Activated T-cell treated with anti-CD3 and anti-CD28 coated beads, Interleukin-2, amount 50 U/mL, for 4 hours (primary cell): ENCODE data around the gene CREG1. TPM values are rescaled to one million over a fixed set of nuclear protein-coding genes. Genes with fewer than 3 reads are reported as not detected.
A peak's percentile ranks its signal among the peaks of the same experiment; 100 is the strongest.
"Not testable (repeated sequence)": the region's sequence is repeated elsewhere in the genome, so short reads cannot be mapped to it uniquely, and the experiment has no call there.

ENCODE experiments used
- ATAC-seq, 2 donors: fragments of 200-7000 bp; cut with Tn5 transposase; one replicate each; pipeline ENCODE4 v1.10.0; 2021
- DNase-seq: peaks from one replicate; pipeline ENCODE4 v3.0.0-alpha.2; 2020
- H3K27me3 Mint-ChIP-seq: one replicate; pipeline ENCODE4 v1.8.0; 2021; ENCODE audit warnings: low read depth, mixed read lengths
- H3K36me3 Mint-ChIP-seq: one replicate; pipeline ENCODE4 v1.8.0; 2022; ENCODE audit warnings: mixed read lengths; ENCODE audit not compliant: insufficient read depth
- H3K4me1 Mint-ChIP-seq: one replicate; pipeline ENCODE4 v1.8.0; 2021; ENCODE audit warnings: low read depth, mixed read lengths
- H3K4me3 Mint-ChIP-seq: one replicate; pipeline ENCODE4 v1.8.0; 2021; ENCODE audit warnings: mild to moderate bottlenecking, moderate library complexity, mixed read lengths
- H3K9me3 Mint-ChIP-seq: one replicate; pipeline ENCODE4 v1.8.0; 2021; ENCODE audit warnings: mixed read lengths
- total RNA-seq, 3 donors: library from RNA; stranded (reverse); gene quantifications; one replicate each; pipeline ENCODE4 v1.2.1, GENCODE V29; 2021

The CREG1 gene
- total RNA-seq, 3 donors from 2014 or later, result 12.5 to 14.5 (median 14.3) TPM

DNA sequence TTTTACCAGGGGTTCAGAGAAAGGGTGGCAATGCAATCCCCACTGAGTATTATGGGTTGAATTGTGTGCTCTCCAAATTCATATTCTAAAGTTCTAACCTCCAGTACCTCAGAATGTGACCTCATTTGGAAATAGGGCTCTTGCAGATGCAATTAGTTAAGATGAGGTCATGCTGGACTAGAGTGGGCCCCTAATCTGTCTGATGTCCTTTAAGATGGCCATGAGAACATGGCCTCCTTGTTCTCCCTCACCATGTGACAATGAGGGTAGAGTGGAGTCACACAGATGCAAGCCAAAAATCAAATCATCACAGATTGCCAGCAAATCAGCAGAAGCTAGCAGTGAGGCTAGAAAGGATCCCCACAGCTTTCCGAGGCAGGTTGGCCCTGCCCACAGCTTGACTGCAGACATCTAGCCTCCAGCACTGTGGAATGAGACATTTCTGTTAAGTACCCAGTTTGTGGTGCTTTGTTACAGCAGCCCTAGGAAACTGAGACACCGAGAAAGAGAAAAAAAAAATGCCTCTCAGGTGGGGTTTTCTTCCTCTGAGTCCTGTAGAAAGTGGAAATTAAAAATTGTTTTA lies 25.5 kb upstream of the CREG1 start:
- Mint-ChIP-seq H3K4me3 (no peak overlapping the region), H3K27me3 (peaks cover 5% of the 10 kb centered on the region), H3K36me3 (no peaks in the 10 kb centered on the region), H3K4me1 (no peaks in the 10 kb centered on the region), H3K9me3 (no peaks in the 10 kb centered on the region)
- no peak for DNase-seq
- no peak for ATAC-seq

- Mint-ChIP-seq H3K4me3 (no peak overlapping the region), H3K9me3 (no peaks in the 10 kb centered on the region), H3K27me3 (peaks cover 5% of the 10 kb centered on the region), H3K36me3 (no peaks in the 10 kb centered on the region), H3K4me1 (no peaks in the 10 kb centered on the region)
- ATAC-seq, result no peak
- DNase-seq, result no peak
Measured at GRCh38 chr1:167575649-167576048, 22.1 kb upstream of the CREG1 start.

DNA sequence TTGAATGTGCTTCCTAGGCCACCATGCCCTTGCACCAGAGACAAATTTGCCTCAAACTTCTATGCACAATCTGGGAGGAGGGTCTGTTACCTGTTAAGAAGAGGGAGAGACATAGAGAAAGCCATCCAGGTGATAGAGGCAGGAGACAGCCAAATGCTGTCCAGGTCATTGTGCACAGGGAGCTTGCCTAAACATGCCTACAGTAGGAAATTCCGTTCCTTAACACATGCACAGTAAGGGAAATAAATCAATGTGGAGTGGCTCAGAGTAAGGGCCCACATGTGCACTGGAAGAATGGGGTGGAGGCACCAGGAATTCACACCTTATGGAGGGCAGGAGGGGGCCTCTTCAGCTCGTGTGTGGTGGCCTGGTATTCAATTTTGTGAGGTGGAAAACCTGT lies 19.5 kb upstream of the CREG1 start:
- Mint-ChIP-seq H3K4me1 (no peaks in the 10 kb centered on the region), H3K9me3 (no peaks in the 10 kb centered on the region)

GRCh38 chr1:167570712-167571111 lies 17.1 kb upstream of the CREG1 start:
- H3K4me3 Mint-ChIP-seq, H3K9me3 Mint-ChIP-seq, H3K27me3 Mint-ChIP-seq, H3K4me1 Mint-ChIP-seq, ATAC-seq, DNase-seq, H3K36me3 Mint-ChIP-seq: not testable (repeated sequence)

More for the DNA sequence above, 19.5 kb upstream of the CREG1 start:
- Mint-ChIP-seq H3K27me3 (peaks cover 5% of the 10 kb centered on the region), H3K4me3 (no peak overlapping the region), H3K36me3 (no peaks in the 10 kb centered on the region)
- DNase-seq (no peak), ATAC-seq (no peak)

GRCh38 chr1:167567663-167568062 lies 14.1 kb upstream of the CREG1 start:
- no peaks in the 10 kb centered on the region for H3K36me3 Mint-ChIP-seq
- no peaks in the 10 kb centered on the region for H3K4me1 Mint-ChIP-seq
- H3K27me3 Mint-ChIP-seq, result no peaks in the 10 kb centered on the region
- H3K4me3 Mint-ChIP-seq, result no peak overlapping the region
- no peaks in the 10 kb centered on the region for H3K9me3 Mint-ChIP-seq
- ATAC-seq (no peak), DNase-seq (no peak)

GRCh38 chr1:167566766-167567165 lies 13.2 kb upstream of the CREG1 start:
- Mint-ChIP-seq H3K36me3 (no peaks in the 10 kb centered on the region), H3K4me1 (no peaks in the 10 kb centered on the region), H3K27me3 (no peaks in the 10 kb centered on the region), H3K9me3 (no peaks in the 10 kb centered on the region), H3K4me3 (no peak overlapping the region)
- DNase-seq (no peak), ATAC-seq (no peak)

DNA sequence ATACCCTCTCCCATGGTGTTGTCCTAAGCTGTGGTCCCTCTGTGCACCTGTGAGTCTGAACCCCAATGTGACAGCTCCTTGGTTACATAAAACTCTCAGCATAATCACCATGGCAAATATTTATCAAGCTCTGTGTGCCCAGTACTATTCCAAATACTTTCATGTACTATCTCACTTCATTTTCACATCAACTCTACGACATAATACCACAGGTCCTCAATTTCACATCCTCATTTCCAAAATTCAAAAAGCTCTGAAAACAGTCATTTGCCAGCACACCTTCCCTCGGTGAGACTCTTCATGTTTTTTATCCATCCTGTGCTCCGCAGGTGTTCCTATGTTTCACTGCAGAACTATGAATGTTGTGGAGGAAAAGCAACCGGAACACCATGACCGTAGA lies 12.4 kb upstream of the CREG1 start:
- Mint-ChIP-seq H3K27me3 (no peaks in the 10 kb centered on the region), H3K36me3 (no peaks in the 10 kb centered on the region), H3K4me3 (no peak overlapping the region), H3K9me3 (no peaks in the 10 kb centered on the region), H3K4me1 (no peaks in the 10 kb centered on the region)
- ATAC-seq (no peak), DNase-seq (no peak)

- H3K4me3 Mint-ChIP-seq, result no peak overlapping the region
- ATAC-seq (no peak), DNase-seq (no peak)
- H3K9me3 Mint-ChIP-seq, result no peaks in the 10 kb centered on the region
- H3K27me3 Mint-ChIP-seq, result peaks cover 2% of the 10 kb centered on the region
- H3K4me1 Mint-ChIP-seq, result no peaks in the 10 kb centered on the region
- no peaks in the 10 kb centered on the region for H3K36me3 Mint-ChIP-seq
Measured at GRCh38 chr1:167564612-167565270, 11.2 kb upstream of the CREG1 start.

GRCh38 chr1:167563579-167564246 lies 10.2 kb upstream of the CREG1 start:
- Mint-ChIP-seq H3K36me3 (no peaks in the 10 kb centered on the region), H3K4me1 (no peaks in the 10 kb centered on the region), H3K4me3 (no peak overlapping the region), H3K27me3 (peaks cover 4% of the 10 kb centered on the region), H3K9me3 (no peaks in the 10 kb centered on the region)
- DNase-seq (no peak), ATAC-seq (no peak)

DNA sequence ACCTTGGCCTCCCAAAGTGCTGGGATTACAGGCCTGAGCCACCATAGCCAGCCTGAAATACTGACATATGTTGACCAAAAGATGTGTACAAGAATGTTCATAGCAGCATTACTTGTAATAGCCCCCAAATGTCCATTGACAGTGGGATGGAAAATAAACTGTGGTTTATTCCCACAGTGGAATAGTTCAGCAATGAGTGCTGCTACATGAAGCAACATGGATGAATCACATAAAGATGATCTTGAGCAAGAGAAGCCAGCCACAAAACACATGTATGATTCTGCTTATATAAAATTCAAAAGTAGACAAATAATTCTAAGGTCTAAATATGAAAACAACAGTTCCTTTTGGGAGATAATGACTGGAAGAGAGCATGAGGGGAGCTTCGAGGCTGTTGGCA lies 9.1 kb upstream of the CREG1 start:
- no peak for DNase-seq
- Mint-ChIP-seq H3K27me3 (peaks cover 4% of the 10 kb centered on the region), H3K36me3 (no peaks in the 10 kb centered on the region), H3K4me1 (no peaks in the 10 kb centered on the region), H3K9me3 (no peaks in the 10 kb centered on the region), H3K4me3 (no peak overlapping the region)
- ATAC-seq, result no peak

DNA sequence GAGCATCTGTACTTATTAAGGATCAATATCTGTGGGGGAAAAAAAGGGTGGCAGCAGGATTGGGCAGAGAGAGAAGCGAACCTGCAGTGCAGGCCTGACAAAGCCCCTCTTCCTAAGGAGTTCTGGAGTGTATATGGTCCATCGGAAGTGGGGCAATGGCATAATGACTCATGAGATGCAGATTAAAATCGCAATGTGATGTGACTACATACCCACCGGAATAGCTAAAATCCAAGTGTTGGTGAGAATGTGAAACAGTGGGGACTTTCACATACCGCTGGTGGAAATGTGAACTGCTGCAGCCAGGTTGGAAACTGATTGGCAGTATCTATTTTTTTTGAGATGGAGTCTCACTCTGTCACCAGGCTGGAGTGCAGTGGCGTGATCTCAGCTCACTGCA lies 8.2 kb upstream of the CREG1 start:
- DNase-seq, result no peak
- ATAC-seq, result no peak
- Mint-ChIP-seq H3K4me1 (no peaks in the 10 kb centered on the region), H3K9me3 (no peaks in the 10 kb centered on the region), H3K36me3 (no peaks in the 10 kb centered on the region), H3K27me3 (peaks cover 4% of the 10 kb centered on the region), H3K4me3 (no peak overlapping the region)

- ATAC-seq (no peak), DNase-seq (peak; percentile 73)
- Mint-ChIP-seq H3K9me3 (no peaks in the 10 kb centered on the region), H3K36me3 (no peaks in the 10 kb centered on the region), H3K4me1 (peaks cover 29% of the 10 kb centered on the region), H3K4me3 (no peak overlapping the region), H3K27me3 (peaks cover 4% of the 10 kb centered on the region)
Measured at GRCh38 chr1:167555971-167556714, 2.6 kb upstream of the CREG1 start.

- not testable (repeated sequence) for H3K36me3 Mint-ChIP-seq, H3K9me3 Mint-ChIP-seq, H3K27me3 Mint-ChIP-seq, ATAC-seq, H3K4me3 Mint-ChIP-seq, DNase-seq
- H3K4me1 Mint-ChIP-seq, result peaks cover 36% of the 10 kb centered on the region
Measured at GRCh38 chr1:167555072-167555471, 1.5 kb upstream of the CREG1 start.

DNA sequence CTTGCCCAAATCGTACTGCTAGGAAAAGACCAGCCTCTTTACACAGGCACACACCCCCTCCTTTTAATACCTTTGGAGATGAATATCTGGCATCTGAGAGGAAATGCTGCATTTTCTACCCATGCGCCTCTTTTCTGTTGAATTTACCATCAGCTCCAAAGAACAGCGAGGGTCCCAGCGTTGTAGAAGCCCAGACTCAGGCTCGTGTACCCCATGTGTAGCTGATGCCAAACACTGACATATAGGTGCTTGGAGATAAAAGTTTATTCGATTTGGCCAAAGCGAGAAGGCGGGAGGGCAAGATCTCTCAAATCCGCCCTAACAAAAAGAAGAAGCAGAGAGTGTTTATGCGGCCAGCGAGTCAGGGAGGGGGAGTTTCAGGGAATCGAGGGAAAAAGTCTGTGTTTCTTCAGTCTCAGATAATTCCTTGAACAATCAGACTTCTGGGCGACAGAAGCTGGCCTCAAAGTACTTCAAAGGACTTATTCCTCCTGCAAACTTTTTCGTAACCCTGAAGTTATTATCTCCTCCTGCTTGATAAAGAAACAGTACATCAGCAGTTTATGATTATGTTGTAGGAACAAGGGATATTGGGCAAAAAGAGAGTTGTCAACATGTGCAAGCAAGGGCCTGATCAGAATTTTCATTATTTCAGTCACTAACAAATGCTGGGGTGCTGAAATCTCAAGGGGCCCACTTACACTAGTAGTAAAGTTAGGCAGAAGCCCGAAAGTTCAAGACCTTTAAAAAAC lies 642 bp upstream of the CREG1 start:
- ATAC-seq (peak; percentile 10 to 15), DNase-seq (no peak)
- Mint-ChIP-seq H3K27me3 (no peaks in the 10 kb centered on the region), H3K4me3 (peak overlapping the region; percentile 88), H3K9me3 (no peaks in the 10 kb centered on the region), H3K36me3 (no peaks in the 10 kb centered on the region), H3K4me1 (peaks cover 36% of the 10 kb centered on the region)
